Coronary artery (tissue), 2 donors: ENCODE measurements around the gene DOCK1.
A peak's percentile ranks its signal among the peaks of the same experiment; 100 is the strongest.

Source experiments
- DNase-seq: peaks from one replicate; pipeline ENCODE4 v3.0.0-alpha.2; 2017; ENCODE audit warnings: low spot score
- H3K27ac ChIP-seq, 2 donors: fragments of 200-600 bp; sonication (generic); one replicate each; pipeline ENCODE4 v1.5.1; 2016 to 2019
- H3K4me3 ChIP-seq: fragments of 200-600 bp; sonication (generic); 2 replicates; pipeline ENCODE4 v1.5.1; 2016; ENCODE audit warnings: mild to moderate bottlenecking, moderate library complexity
- TF ChIP-seq, protein P1 (sequence below): fragments of 200-600 bp; sonication (generic); IDR thresholded peaks from one replicate; pipeline ENCODE4 v1.5.1; 2019; ENCODE audit warnings: antibody characterized with exemption

DOCK1 gene

DNA sequence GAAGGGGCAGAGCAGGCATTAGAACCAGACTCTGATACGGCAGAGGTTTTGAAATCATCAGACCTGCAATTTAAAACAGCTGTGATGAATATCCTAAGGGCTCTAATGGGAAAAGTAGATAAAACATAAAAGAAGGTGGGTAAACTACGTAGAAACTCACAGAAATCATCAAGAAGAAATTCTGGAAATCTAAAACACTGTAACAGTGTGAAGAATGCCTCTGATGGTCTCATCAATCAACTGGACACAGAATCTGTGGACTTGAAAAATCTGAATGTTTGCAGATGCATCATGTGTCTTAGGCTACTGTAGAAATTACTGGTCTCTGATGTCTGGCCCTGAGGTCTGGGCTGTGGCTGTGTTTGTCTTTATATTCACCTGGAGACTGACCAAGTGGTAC is 470.8 kb downstream of the DOCK1 start:
- TF ChIP-seq, protein P1, sequence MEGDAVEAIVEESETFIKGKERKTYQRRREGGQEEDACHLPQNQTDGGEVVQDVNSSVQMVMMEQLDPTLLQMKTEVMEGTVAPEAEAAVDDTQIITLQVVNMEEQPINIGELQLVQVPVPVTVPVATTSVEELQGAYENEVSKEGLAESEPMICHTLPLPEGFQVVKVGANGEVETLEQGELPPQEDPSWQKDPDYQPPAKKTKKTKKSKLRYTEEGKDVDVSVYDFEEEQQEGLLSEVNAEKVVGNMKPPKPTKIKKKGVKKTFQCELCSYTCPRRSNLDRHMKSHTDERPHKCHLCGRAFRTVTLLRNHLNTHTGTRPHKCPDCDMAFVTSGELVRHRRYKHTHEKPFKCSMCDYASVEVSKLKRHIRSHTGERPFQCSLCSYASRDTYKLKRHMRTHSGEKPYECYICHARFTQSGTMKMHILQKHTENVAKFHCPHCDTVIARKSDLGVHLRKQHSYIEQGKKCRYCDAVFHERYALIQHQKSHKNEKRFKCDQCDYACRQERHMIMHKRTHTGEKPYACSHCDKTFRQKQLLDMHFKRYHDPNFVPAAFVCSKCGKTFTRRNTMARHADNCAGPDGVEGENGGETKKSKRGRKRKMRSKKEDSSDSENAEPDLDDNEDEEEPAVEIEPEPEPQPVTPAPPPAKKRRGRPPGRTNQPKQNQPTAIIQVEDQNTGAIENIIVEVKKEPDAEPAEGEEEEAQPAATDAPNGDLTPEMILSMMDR: no peak
- no peak for DNase-seq
- no peak overlapping the region for H3K4me3 ChIP-seq

DNA sequence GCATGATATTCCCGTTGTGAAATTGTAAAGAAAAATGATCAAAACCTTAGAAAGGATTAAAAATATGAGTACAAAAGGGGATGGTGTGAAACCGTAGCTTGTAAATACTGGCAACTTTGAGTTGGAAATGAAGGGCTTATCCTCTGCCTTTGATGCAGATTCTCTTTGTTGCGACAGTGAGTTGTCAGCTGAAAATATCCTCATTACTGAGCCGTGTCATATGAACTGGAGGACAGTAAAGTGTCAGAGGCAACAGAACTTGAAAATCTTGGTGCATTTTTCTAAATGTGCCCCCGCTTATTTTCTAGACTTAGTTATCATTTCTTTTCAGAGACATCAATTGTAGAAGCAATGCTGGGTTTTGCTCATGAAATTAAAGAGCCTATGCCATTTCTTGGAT is 473.4 kb downstream of the DOCK1 start:
- DNase-seq: no peak
- TF ChIP-seq, protein P1: no peak

More for the DNA sequence above, 470.8 kb downstream of the DOCK1 start:
- H3K27ac ChIP-seq: no peak overlapping the region

DNA sequence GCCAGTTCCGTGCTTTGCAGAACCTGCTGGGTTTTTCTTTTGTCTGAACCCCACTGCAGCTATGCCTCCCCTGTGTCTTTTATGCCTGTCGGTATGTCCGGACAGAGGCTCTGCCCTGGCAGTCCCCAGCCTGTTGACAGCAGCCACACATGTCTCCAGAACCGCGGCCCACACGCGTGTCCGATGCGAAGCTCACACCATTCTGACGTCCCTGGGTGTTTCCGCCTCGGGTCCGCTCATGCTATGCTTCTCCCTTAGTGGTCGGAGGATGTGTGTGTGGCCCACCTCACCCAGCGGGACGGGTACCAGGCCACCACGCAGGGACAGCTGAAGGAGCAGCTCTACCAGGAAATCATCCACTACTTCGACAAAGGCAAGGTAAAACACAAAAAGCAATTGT is 479.3 kb downstream of the DOCK1 start:
- TF ChIP-seq, protein P1: no peak
- no peak for DNase-seq
- Histone ChIP-seq H3K4me3 (no peak overlapping the region), H3K27ac (no peak overlapping the region)

More for the DNA sequence above, 473.4 kb downstream of the DOCK1 start:
- Histone ChIP-seq H3K4me3 (no peak overlapping the region), H3K27ac (no peak overlapping the region)

DNA sequence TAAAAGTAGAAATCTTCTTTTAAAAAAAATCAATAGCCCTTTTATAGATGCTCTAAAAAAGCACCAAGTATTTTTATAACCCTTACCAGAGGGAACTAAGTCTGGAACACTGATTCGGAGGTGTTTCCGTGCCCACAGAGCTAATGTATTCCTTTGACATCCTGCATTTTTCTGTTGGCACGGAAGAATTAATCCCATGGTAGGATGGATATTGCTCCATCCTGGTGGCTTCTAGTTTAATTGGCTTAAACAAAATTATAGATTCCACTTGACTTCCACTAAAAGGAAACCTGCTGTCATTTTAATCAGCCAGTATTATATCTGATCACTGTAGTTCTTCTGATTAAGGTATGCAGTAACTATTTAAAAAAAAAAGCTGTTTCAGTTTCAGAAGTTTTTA is 479.8 kb downstream of the DOCK1 start:
- Histone ChIP-seq H3K27ac (no peak overlapping the region), H3K4me3 (no peak overlapping the region)
- TF ChIP-seq, protein P1: no peak
- no peak for DNase-seq

DNA sequence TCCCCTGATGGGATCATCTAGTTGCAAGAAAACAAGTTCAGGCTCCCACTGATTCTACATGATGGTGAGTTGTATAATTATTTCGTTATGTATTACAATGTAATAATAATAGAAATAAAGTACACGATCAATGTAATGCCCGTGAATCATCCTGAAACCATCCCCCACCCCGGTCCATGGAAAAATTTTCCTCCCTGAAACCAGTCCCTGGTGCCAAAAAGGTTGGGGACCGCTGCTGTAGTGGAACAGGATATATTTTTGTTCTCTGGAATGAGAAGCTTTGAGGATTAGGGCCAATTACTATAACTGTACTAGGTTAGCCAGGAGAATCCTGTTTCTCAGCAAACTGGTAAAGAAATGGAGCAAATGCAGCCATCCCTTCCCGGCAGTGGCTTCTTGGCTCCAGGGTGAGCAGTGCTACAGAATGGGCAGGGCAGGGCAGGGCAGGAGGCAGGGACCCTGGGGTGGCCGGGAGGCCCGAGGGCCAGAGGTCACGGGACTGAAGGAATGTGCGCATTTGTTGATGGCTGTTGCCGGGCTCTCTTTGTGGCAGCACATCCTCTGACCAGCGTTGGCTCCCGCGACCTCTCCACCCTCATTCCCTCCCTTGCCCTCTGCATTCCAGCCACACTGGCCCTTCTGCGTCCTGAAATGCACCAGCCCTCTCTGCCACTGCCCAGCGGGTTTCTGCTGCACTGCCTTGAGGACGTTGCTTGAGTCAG is 481.5 kb downstream of the DOCK1 start:
- Histone ChIP-seq H3K27ac (peak overlapping the region; percentile 25 to 86), H3K4me3 (peak overlapping the region; percentile 47)
- peak; percentile 82 for DNase-seq
- TF ChIP-seq, protein P1: no peak

DNA sequence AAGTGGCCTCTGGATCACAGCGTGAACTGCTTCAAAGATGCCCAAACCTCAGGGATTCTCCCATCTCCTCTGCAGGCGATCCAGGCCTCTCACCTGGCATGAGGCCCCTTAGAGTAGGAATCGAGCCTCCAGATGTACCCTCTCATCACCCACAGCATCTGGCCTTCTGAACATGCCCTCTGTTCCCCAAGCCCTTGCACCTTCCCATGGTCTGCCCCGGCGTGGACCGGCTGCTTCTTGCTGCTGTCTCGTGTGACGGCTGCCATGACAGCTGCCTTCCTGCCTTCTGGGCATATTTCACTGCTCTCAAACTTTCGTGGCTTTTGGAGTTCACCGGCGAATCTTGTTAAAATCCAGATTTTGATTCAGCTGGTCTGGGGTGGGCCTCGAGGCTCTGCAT is 486.6 kb downstream of the DOCK1 start:
- H3K27ac ChIP-seq: peak overlapping the region; percentile 62 to 85
- H3K4me3 ChIP-seq: no peak overlapping the region
- DNase-seq: no peak
- TF ChIP-seq, protein P1: no peak
